Mesothelial cell of epicardium (in vitro differentiated cells): ENCODE results near the gene PLCD4. TPM values are rescaled to one million over a fixed set of nuclear protein-coding genes. Genes with fewer than 3 reads are reported as not detected.

Source experiments
- DNase-seq, 2 experiments: peaks; one replicate each; pipeline ENCODE4 v3.0.0; 2021; ENCODE audit warnings: low spot score in 2 of 2; ENCODE audit not compliant: unreplicated experiment in 2 of 2
- H3K27ac Mint-ChIP-seq: 2 replicates; pipeline ENCODE4 v1.8.0; 2021; ENCODE audit warnings: mixed read lengths
- H3K27me3 Mint-ChIP-seq: 2 replicates; pipeline ENCODE4 v1.8.0; 2021; ENCODE audit warnings: low read depth, mixed read lengths
- H3K36me3 Mint-ChIP-seq: 2 replicates; pipeline ENCODE4 v1.8.0; 2021; ENCODE audit warnings: mixed read lengths
- H3K4me1 Mint-ChIP-seq: 2 replicates; pipeline ENCODE4 v1.8.0; 2021; ENCODE audit warnings: mixed read lengths
- H3K4me3 Mint-ChIP-seq: 2 replicates; pipeline ENCODE4 v1.8.0; 2021; ENCODE audit warnings: mild to moderate bottlenecking, moderate library complexity, mixed read lengths
- H3K9me3 Mint-ChIP-seq: 2 replicates; pipeline ENCODE4 v1.8.0; 2021; ENCODE audit warnings: mixed read lengths
- CTCF ChIP-seq: fragments of 200-600 bp; sonication (generic); IDR thresholded peaks from one replicate; pipeline ENCODE4 v1.5.0; 2021; ENCODE audit warnings: antibody characterized with exemption; ENCODE audit not compliant: unreplicated experiment
- total RNA-seq: library from RNA; stranded (reverse); gene quantifications from 3 replicates; pipeline ENCODE4 v1.2.1, GENCODE V29; 2021

Gene PLCD4
- total RNA-seq, 1 donor from 2014 or later, result 1.5 TPM

GRCh38 chr2:218567797-218568189, 39.9 kb upstream of the PLCD4 start:
- peak overlapping the region; percentile 95 for H3K27ac Mint-ChIP-seq
- DNase-seq, result no peak

GRCh38 chr2:218568190-218569037, 39.3 kb upstream of the PLCD4 start, which contains the start of the genes CNOT9 and USP37:
Gene CNOT9 (plus strand): TSS chr2:218568839. CDS start chr2:218568955, 116 bp downstream.
Gene USP37 (minus strand): TSS chr2:218568351. CDS start chr2:218558653, 9,698 bp downstream.
- Mint-ChIP-seq H3K9me3 (no peaks in the 10 kb centered on the region), H3K27me3 (no peaks in the 10 kb centered on the region), H3K4me1 (peaks cover 36% of the 10 kb centered on the region), H3K36me3 (peaks cover 5% of the 10 kb centered on the region), H3K4me3 (peak within 1 kb of the TSS; percentile 92), H3K27ac (peak within 1 kb of the TSS; percentile 95)
- no peak for TF ChIP-seq CTCF
- DNase-seq, result peak; percentile 99 to 100

More at GRCh38 chr2:218567797-218568189, 39.9 kb upstream of the PLCD4 start:
- Mint-ChIP-seq H3K4me3 (peak overlapping the region; percentile 92), H3K9me3 (no peaks in the 10 kb centered on the region), H3K27me3 (no peaks in the 10 kb centered on the region), H3K4me1 (peaks cover 36% of the 10 kb centered on the region), H3K36me3 (peaks cover 5% of the 10 kb centered on the region)
- no peak for TF ChIP-seq CTCF

GRCh38 chr2:218569038-218569431, 38.7 kb upstream of the PLCD4 start:
- peak in 1 of 2 experiments; percentile 19 for DNase-seq
- no peaks in the 10 kb centered on the region for H3K27me3 Mint-ChIP-seq

GRCh38 chr2:218569661-218570500, 37.8 kb upstream of the PLCD4 start:
- H3K27ac Mint-ChIP-seq, result peak overlapping the region; percentile 95
- no peaks in the 10 kb centered on the region for H3K36me3 Mint-ChIP-seq
- no peaks in the 10 kb centered on the region for H3K9me3 Mint-ChIP-seq
- peak overlapping the region; percentile 92 for H3K4me3 Mint-ChIP-seq
- H3K4me1 Mint-ChIP-seq, result peaks cover 36% of the 10 kb centered on the region
- no peak for TF ChIP-seq CTCF
- no peak for DNase-seq
- H3K27me3 Mint-ChIP-seq, result no peaks in the 10 kb centered on the region

More at GRCh38 chr2:218569038-218569431, 38.7 kb upstream of the PLCD4 start:
- Mint-ChIP-seq H3K27ac (peak overlapping the region; percentile 95), H3K9me3 (no peaks in the 10 kb centered on the region), H3K4me3 (peak overlapping the region; percentile 92), H3K4me1 (peaks cover 36% of the 10 kb centered on the region), H3K36me3 (peaks cover 4% of the 10 kb centered on the region)
- TF ChIP-seq CTCF, result no peak

GRCh38 chr2:218570850-218571249, 36.8 kb upstream of the PLCD4 start:
- H3K9me3 Mint-ChIP-seq, result no peaks in the 10 kb centered on the region

More at GRCh38 chr2:218570850-218571249, 36.8 kb upstream of the PLCD4 start:
- H3K36me3 Mint-ChIP-seq, result peaks cover 2% of the 10 kb centered on the region
- TF ChIP-seq CTCF, result no peak
- H3K27me3 Mint-ChIP-seq, result no peaks in the 10 kb centered on the region
- H3K27ac Mint-ChIP-seq, result peak overlapping the region; percentile 95
- peak overlapping the region; percentile 92 for H3K4me3 Mint-ChIP-seq
- no peak for DNase-seq
- H3K4me1 Mint-ChIP-seq, result peaks cover 36% of the 10 kb centered on the region
